ENCODE measurements around the gene TOB2. TPM values are rescaled to one million over a fixed set of nuclear protein-coding genes. Genes with fewer than 3 reads are reported as not detected.
A peak's percentile ranks its signal among the peaks of the same experiment; 100 is the strongest.

The TOB2 gene
- total and polyA plus RNA-seq, 9 of the 15 experiments (the other 6 are each of a cell fraction or from before 2014, with no cell fraction given) = 3.3 to 20.5 (median 7.3) TPM

GRCh38 chr22:41447435-41448188 is 1.0 kb upstream of the TOB2 start (continued):
- TF ChIP-seq ZNF592 (IDR thresholded peaks at IDR 0.05) = no peak
- peak; percentile 19 to 20 for TF ChIP-seq E2F6 (IDR thresholded peaks at IDR 0.05; ENCODE audit: borderline replicate concordance in 1 of 2, extremely low read depth in 1 of 2, insufficient read depth in 1 of 2, insufficient read length in 1 of 2, low read depth in 1 of 2, low read length in 1 of 2, poor library complexity in 1 of 2, severe bottlenecking in 1 of 2)
- 0 out of 2 replicates have a peak, but pooled peaks have one; percentile 31 for TF ChIP-seq SMARCC2 (IDR thresholded peaks at IDR 0.05; ENCODE audit: low read depth)
- TF ChIP-seq ZEB2 (IDR thresholded peaks at IDR 0.05) = no peak
- peak; percentile 26; the same call in 1 of the 2 replicates for TF ChIP-seq PHF8 (IDR thresholded peaks at IDR 0.05; ENCODE audit: borderline replicate concordance, low read length)
- 0 out of 2 replicates have a peak, but pooled peaks have one; percentile 14 for TF ChIP-seq ETS1 (conservative IDR thresholded peaks at IDR 0.05; ENCODE audit: control insufficient read depth, low read depth, low read length)
- peak; percentile 61 for TF ChIP-seq ARHGAP35 (IDR thresholded peaks at IDR 0.05; ENCODE audit: partially characterized antibody)
- peak; percentile 18; the same call in 1 of the 2 replicates for TF ChIP-seq ZBTB7A (IDR thresholded peaks at IDR 0.05; ENCODE audit: borderline replicate concordance, control insufficient read depth, low read depth, low read length)
- peak; percentile 69 for TF ChIP-seq ZFX (CRISPR knock-in tag; IDR thresholded peaks at IDR 0.05)
- TF ChIP-seq HLTF (IDR thresholded peaks at IDR 0.05) = 0 out of 2 replicates have a peak, but pooled peaks have one; percentile 30
- peak; percentile 95 for TF ChIP-seq NRF1 (conservative IDR thresholded peaks at IDR 0.05 in 1 of 2, IDR thresholded peaks at IDR 0.05 in 1 of 2)
- TF ChIP-seq PHB2 (IDR thresholded peaks at IDR 0.05; ENCODE audit: low read depth) = 0 out of 2 replicates have a peak, but pooled peaks have one; percentile 30
- no peak for TF ChIP-seq FOXO4 (CRISPR knock-in tag; IDR thresholded peaks at IDR 0.05)
- TF ChIP-seq SMC3 (conservative IDR thresholded peaks at IDR 0.05; ENCODE audit: insufficient read depth, low read depth, low read length) = no peak
- 0 out of 4 replicates have a peak, but pooled peaks of 1 of the 2 experiments have one; percentile 48 for TF ChIP-seq UBTF (IDR thresholded peaks at IDR 0.05; ENCODE audit: borderline replicate concordance in 1 of 2, low read depth in 2 of 2, low read length in 2 of 2)

All from K562 (cell line).